ENCODE measurements around the gene RNF222.

The RNF222 gene

GRCh38 chr17:8341456-8341855 lies 56.2 kb downstream of the RNF222 start (continued):
- no peak for TF ChIP-seq ZFP3 (CRISPR knock-in tag; IDR thresholded peaks at IDR 0.05)
- TF ChIP-seq ZC3H10 (CRISPR knock-in tag; IDR thresholded peaks at IDR 0.05) = no peak
- no peak for TF ChIP-seq ZNF565 (CRISPR knock-in tag; conservative IDR thresholded peaks at IDR 0.05; ENCODE audit: low read depth)
- no peak for TF ChIP-seq ARNTL (CRISPR knock-in tag; IDR thresholded peaks at IDR 0.05; ENCODE audit: borderline replicate concordance, low read depth)
- no peak for TF ChIP-seq ZNF8 (CRISPR knock-in tag; IDR thresholded peaks at IDR 0.05)
- TF ChIP-seq PPARA (CRISPR knock-in tag; IDR thresholded peaks at IDR 0.05; ENCODE audit: borderline replicate concordance) = no peak
- TF ChIP-seq RARB (CRISPR knock-in tag; IDR thresholded peaks at IDR 0.05) = no peak
- no peak for TF ChIP-seq TOX (CRISPR knock-in tag; IDR thresholded peaks at IDR 0.05; ENCODE audit: borderline replicate concordance)
- no peak for TF ChIP-seq PATZ1 (CRISPR knock-in tag; IDR thresholded peaks at IDR 0.05; ENCODE audit: borderline replicate concordance)
- TF ChIP-seq POU6F1 (CRISPR knock-in tag; IDR thresholded peaks at IDR 0.05; ENCODE audit: borderline replicate concordance, low read depth) = no peak

Measured in SK-N-SH treated with all-trans-retinoic acid at 6 μM for 48 hours (cell line).